HepG2 (cell line): ENCODE data around the gene ADAMTSL4.

Experiments used
- CEBPB ChIP-seq: IDR thresholded peaks from 2 replicates; pipeline ENCODE4 v1.6.1; 2011; ENCODE audit warnings: low read depth, low read length, improper control_type of control experiment, borderline replicate concordance
- ELF3 ChIP-seq: IDR thresholded peaks from 2 replicates; pipeline ENCODE4 v1.6.1; 2016; ENCODE audit warnings: missing genetic modification reagents, missing compliant biosample characterization
- NFIB ChIP-seq: sonication (generic); formaldehyde crosslinking; IDR thresholded peaks from 2 replicates; pipeline ENCODE4 v1.9.0; 2021; ENCODE audit warnings: missing genetic modification reagents, mild to moderate bottlenecking, borderline replicate concordance
- SUZ12 ChIP-seq: fragments of 150-350 bp; IDR thresholded peaks from 2 replicates; pipeline ENCODE4 v1.6.1; 2014; ENCODE audit warnings: low read depth, low read length
- ZNF12 ChIP-seq: sonication (generic); formaldehyde crosslinking; IDR thresholded peaks from 2 replicates; pipeline ENCODE4 v1.5.0; 2020; ENCODE audit warnings: missing genetic modification reagents
- TF ChIP-seq, protein P1 (sequence below): sonication (generic); formaldehyde crosslinking; IDR thresholded peaks from 2 replicates; pipeline ENCODE4 v1.4.0; 2020; ENCODE audit warnings: missing genetic modification reagents, mild to moderate bottlenecking, borderline replicate concordance
- TF ChIP-seq, protein P2 (sequence below): IDR thresholded peaks from 2 replicates; pipeline ENCODE4 v1.6.1; 2016; ENCODE audit warnings: missing compliant biosample characterization, missing genetic modification reagents, borderline replicate concordance

- no peak for TF ChIP-seq ZNF12
- TF ChIP-seq, protein P1, sequence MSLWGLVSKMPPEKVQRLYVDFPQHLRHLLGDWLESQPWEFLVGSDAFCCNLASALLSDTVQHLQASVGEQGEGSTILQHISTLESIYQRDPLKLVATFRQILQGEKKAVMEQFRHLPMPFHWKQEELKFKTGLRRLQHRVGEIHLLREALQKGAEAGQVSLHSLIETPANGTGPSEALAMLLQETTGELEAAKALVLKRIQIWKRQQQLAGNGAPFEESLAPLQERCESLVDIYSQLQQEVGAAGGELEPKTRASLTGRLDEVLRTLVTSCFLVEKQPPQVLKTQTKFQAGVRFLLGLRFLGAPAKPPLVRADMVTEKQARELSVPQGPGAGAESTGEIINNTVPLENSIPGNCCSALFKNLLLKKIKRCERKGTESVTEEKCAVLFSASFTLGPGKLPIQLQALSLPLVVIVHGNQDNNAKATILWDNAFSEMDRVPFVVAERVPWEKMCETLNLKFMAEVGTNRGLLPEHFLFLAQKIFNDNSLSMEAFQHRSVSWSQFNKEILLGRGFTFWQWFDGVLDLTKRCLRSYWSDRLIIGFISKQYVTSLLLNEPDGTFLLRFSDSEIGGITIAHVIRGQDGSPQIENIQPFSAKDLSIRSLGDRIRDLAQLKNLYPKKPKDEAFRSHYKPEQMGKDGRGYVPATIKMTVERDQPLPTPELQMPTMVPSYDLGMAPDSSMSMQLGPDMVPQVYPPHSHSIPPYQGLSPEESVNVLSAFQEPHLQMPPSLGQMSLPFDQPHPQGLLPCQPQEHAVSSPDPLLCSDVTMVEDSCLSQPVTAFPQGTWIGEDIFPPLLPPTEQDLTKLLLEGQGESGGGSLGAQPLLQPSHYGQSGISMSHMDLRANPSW: no peak
- TF ChIP-seq NFIB (CRISPR knock-in tag): no peak
- TF ChIP-seq, protein P2, sequence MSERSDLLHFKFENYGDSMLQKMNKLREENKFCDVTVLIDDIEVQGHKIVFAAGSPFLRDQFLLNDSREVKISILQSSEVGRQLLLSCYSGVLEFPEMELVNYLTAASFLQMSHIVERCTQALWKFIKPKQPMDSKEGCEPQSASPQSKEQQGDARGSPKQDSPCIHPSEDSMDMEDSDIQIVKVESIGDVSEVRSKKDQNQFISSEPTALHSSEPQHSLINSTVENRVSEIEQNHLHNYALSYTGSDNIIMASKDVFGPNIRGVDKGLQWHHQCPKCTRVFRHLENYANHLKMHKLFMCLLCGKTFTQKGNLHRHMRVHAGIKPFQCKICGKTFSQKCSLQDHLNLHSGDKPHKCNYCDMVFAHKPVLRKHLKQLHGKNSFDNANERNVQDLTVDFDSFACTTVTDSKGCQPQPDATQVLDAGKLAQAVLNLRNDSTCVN (CRISPR knock-in tag): no peak
- no peak for TF ChIP-seq SUZ12
- no peak for TF ChIP-seq CEBPB
- no peak for TF ChIP-seq ELF3
Observed at GRCh38 chr1:150596976-150597375, 47.8 kb downstream of the ADAMTSL4 start.
